Fibroblast of peridontal ligament (primary cell): ENCODE data around the gene SULT1C2.
A peak's percentile ranks its signal among the peaks of the same experiment; 100 is the strongest.
"Not testable (repeated sequence)": the region's sequence is repeated elsewhere in the genome, so short reads cannot be mapped to it uniquely, and the experiment has no call there.

Source experiments
- DNase-seq: peaks from one replicate; pipeline ENCODE4 v3.0.0-alpha.2; 2010; ENCODE audit errors: extremely low read depth

The SULT1C2 gene

GRCh38 chr2:108351889-108352288 lies 63.2 kb downstream of the SULT1C2 start:
- DNase-seq, result peak; percentile 90

- DNase-seq, result no peak
Observed at GRCh38 chr2:108354136-108354535, 65.4 kb downstream of the SULT1C2 start.

GRCh38 chr2:108355906-108356734 lies 67.4 kb downstream of the SULT1C2 start:
- no peak for DNase-seq

- not testable (repeated sequence) for DNase-seq
Observed at GRCh38 chr2:108359336-108359735, 70.6 kb downstream of the SULT1C2 start.
